K562 (cell line): ENCODE measurements around the gene ANKRD44. TPM values are rescaled to one million over a fixed set of nuclear protein-coding genes. Genes with fewer than 3 reads are reported as not detected.

Experiments
- ATAC-seq: fragments of 200-7000 bp; cut with Tn5 transposase; 3 replicates; pipeline ENCODE4 v1.9.1; 2020; ENCODE audit warnings: moderate library complexity
- BruUV-seq: library from RNA; stranded (reverse); fragments of 400-500 nt; replicated peaks from 2 replicates; lab custom pipeline; 2021; lab: Mats Ljungman, UMichigan
- CTCF ChIA-PET: fragments of 300-600 bp; formaldehyde crosslinking; extraction: SDS; loops from one replicate; lab custom pipeline; 2021; ENCODE audit warnings: low intra/inter-chr PET ratio; lab: Yijun Ruan, JAX
- POLR2A ChIA-PET: fragments of 300-600, 350-650 bp; sonication (Branson Sonifier 250); formaldehyde crosslinking; extraction: SDS; loops from one replicate; lab custom pipeline; 2021; ENCODE audit warnings: antibody characterized with exemption, inconsistent platforms; lab: Yijun Ruan, JAX
- DNase-seq, 4 experiments: peaks; one replicate each; pipeline versions ENCODE4 v3.0.0 to v3.0.0-alpha.2; 2011 to 2018; ENCODE audit warnings: low spot score in 3 of 4, mixed read lengths in 3 of 4; ENCODE audit errors: extremely low read depth in 1 of 4
- FAIRE-seq: peaks from 2 replicates; lab custom pipeline; 2011; peaks lifted over from hg19 to GRCh38; lab: Jason Lieb, UNC
- H2AFZ ChIP-seq: 2 replicates; pipeline ENCODE4 v1.6.0; 2011; ENCODE audit warnings: low read depth, low read length, control low read depth, inconsistent platforms
- H3K27ac ChIP-seq: fragments of 200-600 bp; 3 replicates; pipeline ENCODE4 v1.8.0; 2011; ENCODE audit warnings: low read depth, mild to moderate bottlenecking, control low read depth, inconsistent platforms, low read length, moderate library complexity, mixed read lengths; ENCODE audit errors: extremely low read depth
- H3K27me3 ChIP-seq, 2 experiments: fragments of 300-600 bp in 1 of 2; 2 replicates in 1 of 2; 3 replicates in 1 of 2; pipeline versions ENCODE4 v1.6.0 to v1.8.0; 2011; ENCODE audit warnings: inconsistent platforms in 2 of 2, low read length in 2 of 2, mild to moderate bottlenecking in 1 of 2, mixed read lengths in 1 of 2, moderate library complexity in 1 of 2; ENCODE audit not compliant: control insufficient read depth in 2 of 2, insufficient read depth in 2 of 2
- H3K36me3 ChIP-seq: fragments of 300-600 bp; 3 replicates; pipeline ENCODE4 v1.8.0; 2011; ENCODE audit warnings: mild to moderate bottlenecking, low read length, inconsistent platforms; ENCODE audit not compliant: control insufficient read depth, insufficient read depth
- H3K4me1 ChIP-seq, 2 experiments: fragments of 200-600 bp in 1 of 2; replicated peaks in 1 of 2; 2 replicates in 1 of 2; 3 replicates in 1 of 2; pipeline versions ENCODE4 v1.5.1 to v1.8.0; 2011; ENCODE audit warnings: inconsistent platforms in 2 of 2, low read length in 2 of 2, mild to moderate bottlenecking in 1 of 2, mixed read lengths in 1 of 2, moderate library complexity in 1 of 2; ENCODE audit not compliant: control insufficient read depth in 2 of 2, insufficient read depth in 2 of 2
- H3K4me2 ChIP-seq: 2 replicates; pipeline ENCODE4 v1.6.1; 2011; ENCODE audit warnings: low read length, control low read depth, inconsistent platforms, mixed read lengths; ENCODE audit not compliant: insufficient read depth
- H3K4me3 ChIP-seq: fragments of 200-600 bp; sonication (generic), shearing (Covaris generic); 2 replicates; pipeline ENCODE4 v1.5.1; 2016; ENCODE audit warnings: control low read depth, inconsistent platforms
- H3K79me2 ChIP-seq: fragments of 200-600 bp; 3 replicates; pipeline ENCODE4 v1.8.0; 2011; ENCODE audit warnings: low read length, inconsistent platforms; ENCODE audit not compliant: control insufficient read depth, insufficient read depth
- H3K9ac ChIP-seq, 2 experiments: 2 replicates each; pipeline versions ENCODE4 v1.6.0 to v1.6.1; 2011; ENCODE audit warnings: low read depth in 2 of 2, low read length in 2 of 2, control low read depth in 1 of 2, inconsistent platforms in 1 of 2, mild to moderate bottlenecking in 1 of 2, mixed read lengths in 1 of 2; ENCODE audit not compliant: insufficient read depth in 1 of 2
- H3K9me1 ChIP-seq: one replicate; pipeline ENCODE4 v1.6.0; 2011; ENCODE audit warnings: inconsistent platforms, mild to moderate bottlenecking, low read length, moderate library complexity; ENCODE audit not compliant: control insufficient read depth, insufficient read depth
- H3K9me3 ChIP-seq: replicated peaks from 2 replicates; pipeline ENCODE4 v1.5.1; 2011; ENCODE audit warnings: low read depth, low read length, inconsistent platforms; ENCODE audit not compliant: control insufficient read depth, insufficient read depth
- H4K20me1 ChIP-seq: replicated peaks from 2 replicates; pipeline ENCODE4 v1.6.1; 2011; ENCODE audit warnings: low read length, inconsistent platforms, mixed read lengths; ENCODE audit not compliant: control insufficient read depth, insufficient read depth
- FIP1L1 ChIP-seq: fragments of 200-400 bp; formaldehyde crosslinking; IDR thresholded peaks from 2 replicates; pipeline ENCODE4 v1.6.1; 2018; ENCODE audit warnings: mild to moderate bottlenecking, low read depth, low read length; ENCODE audit not compliant: poor library complexity, severe bottlenecking
- NEUROD1 ChIP-seq: fragments of 150-350 bp; IDR thresholded peaks from 2 replicates; pipeline ENCODE4 v1.6.1; 2014; ENCODE audit warnings: borderline replicate concordance, low read length, low read depth; ENCODE audit not compliant: partially characterized antibody
- POLR2H ChIP-seq: IDR thresholded peaks from 2 replicates; pipeline ENCODE4 v1.6.1; 2016; ENCODE audit warnings: missing genetic modification characterization, low read depth, mild to moderate bottlenecking, control low read depth, missing compliant biosample characterization, moderate library complexity
- POU5F1 ChIP-seq: fragments of 150-350 bp; IDR thresholded peaks from 2 replicates; pipeline ENCODE4 v1.6.1; 2014; ENCODE audit warnings: borderline replicate concordance, low read length, low read depth, mild to moderate bottlenecking; ENCODE audit not compliant: partially characterized antibody
- PYGO2 ChIP-seq: fragments of 450-650 bp; IDR thresholded peaks from 2 replicates; pipeline ENCODE4 v1.6.1; 2016; ENCODE audit warnings: mild to moderate bottlenecking, missing genetic modification characterization, moderate library complexity, missing compliant biosample characterization
- TAF15 ChIP-seq: fragments of 200-400 bp; formaldehyde crosslinking; IDR thresholded peaks from 2 replicates; pipeline ENCODE4 v1.6.1; 2017; ENCODE audit warnings: mild to moderate bottlenecking, low read depth, low read length, moderate library complexity
- ZBED1 ChIP-seq: IDR thresholded peaks from 2 replicates; pipeline ENCODE4 v1.6.1; 2014
- ZC3H11A ChIP-seq: IDR thresholded peaks from 2 replicates; pipeline ENCODE4 v1.6.1; 2012; ENCODE audit warnings: low read depth, low read length, improper control_type of control experiment
- ZNF354B ChIP-seq: fragments of 250-450 bp; sonication (Bioruptor Pico); IDR thresholded peaks from 2 replicates; pipeline ENCODE4 v1.4.0; 2020
- ZNF76 ChIP-seq: fragments of 250-450 bp; sonication (Bioruptor Pico); IDR thresholded peaks from 2 replicates; pipeline ENCODE4 v1.4.0; 2020; ENCODE audit warnings: mild to moderate bottlenecking, moderate library complexity, borderline replicate concordance
- WGBS: fragments of 100-300 bp; shearing (Covaris generic); methylation state at CpG from one replicate; pipeline ENCODE4 v1.1.6; 2016; ENCODE audit warnings: low coverage, mixed read lengths; ENCODE audit not compliant: insufficient coverage; ENCODE audit errors: missing lambda C conversion rate; 5-methylcytosine and 5-hydroxymethylcytosine counted together
- in situ Hi-C: fragments of 300-500 bp; cut with MboI; formaldehyde crosslinking; loops from 4 replicates; pipeline ENCODE4 v1.15.0; 2018; ENCODE audit warnings: inconsistent platforms, mixed read lengths
- intact Hi-C: fragments of 100-400 bp; cut with micrococcal nuclease; formaldehyde crosslinking; loops from 2 replicates; pipeline ENCODE4 v1.14.2; 2022
- polyA plus RNA-seq, 8 experiments: library from polyadenylated mRNA; depleted of rRNA in 4 of 8; stranded (reverse) in 5 of 8; unstranded in 3 of 8; fragments of >200 nt; fragmentation: Nextera tagmentation in 2 of 8; fragmentation: Illumina TruSeq in 1 of 8; extraction: Ambion mirVana in 2 of 8; extraction: Trizol in 1 of 8; gene quantifications; 2 replicates each; pipeline versions ENCODE4 v1.2.1 to v1.2.3, GENCODE V29; 2011 to 2014; ENCODE audit warnings: inconsistent platforms in 1 of 8, missing spikeins in 1 of 8
- total RNA-seq, 7 experiments: library from RNA; depleted of rRNA in 6 of 7; stranded (reverse); fragments of >200 nt in 6 of 7; fragmentation: Illumina TruSeq in 2 of 7; extraction: Trizol in 2 of 7; gene quantifications; 2 replicates each; pipeline versions ENCODE4 v1.2.1 to v1.2.3, GENCODE V29; 2011 to 2021; ENCODE audit warnings: low replicate concordance in 1 of 7
- TF ChIP-seq, protein P1 (sequence below): sonication (generic); formaldehyde crosslinking; IDR thresholded peaks from 2 replicates; pipeline ENCODE4 v1.8.1; 2023; ENCODE audit warnings: mild to moderate bottlenecking, missing genetic modification reagents
- TF ChIP-seq, protein P2 (sequence below): sonication (generic); formaldehyde crosslinking; IDR thresholded peaks from 2 replicates; pipeline ENCODE4 v1.5.0; 2020; ENCODE audit warnings: missing genetic modification reagents
- TF ChIP-seq, protein P3 (sequence below): fragments of 450-650 bp; IDR thresholded peaks from 2 replicates; pipeline ENCODE4 v1.6.1; 2017; ENCODE audit warnings: mild to moderate bottlenecking, moderate library complexity
- TF ChIP-seq, protein P4 (sequence below): fragments of 450-650 bp; IDR thresholded peaks from one replicate; pipeline ENCODE4 v1.6.1; 2018; ENCODE audit warnings: mild to moderate bottlenecking, moderate library complexity; ENCODE audit not compliant: partially characterized antibody

ANKRD44 gene
- total and polyA plus RNA-seq, 9 of the 15 experiments (the other 6 are each of a cell fraction or from before 2014, with no cell fraction given), result 0.03 to 0.64 (median 0.07) TPM; not detected in 3

DNA sequence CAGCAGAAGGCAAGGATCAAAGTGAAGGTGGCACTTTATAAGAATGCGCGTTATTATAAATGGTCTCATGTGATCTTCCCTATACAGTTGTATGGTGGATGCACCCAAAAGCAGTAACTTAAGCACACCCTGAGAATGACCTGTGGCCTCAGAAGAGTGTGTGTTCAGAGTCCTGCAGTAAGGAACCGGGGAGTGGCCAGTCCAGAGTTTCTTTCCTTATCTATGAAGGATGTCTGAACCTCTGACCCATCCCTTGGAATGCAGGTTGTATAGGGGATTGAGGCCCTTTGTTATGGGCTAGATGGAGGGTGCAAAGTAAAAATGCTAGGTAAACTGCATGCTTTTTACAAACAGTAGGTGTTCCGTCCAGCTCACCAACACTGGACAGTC lies 43.6 kb upstream of the ANKRD44 start:
- ChIA-PET CTCF (no interaction called here), POLR2A (no interaction called here)
- Histone ChIP-seq H4K20me1 (no peaks in the 10 kb centered on the region; the same call in 1 of the 2 replicates), H3K4me2 (no peak overlapping the region), H3K4me3 (no peak overlapping the region), H3K9me3 (no peaks in the 10 kb centered on the region), H3K27ac (no peak overlapping the region), H3K79me2 (no peaks in the 10 kb centered on the region), H3K9me1 (no peaks in the 10 kb centered on the region), H3K36me3 (no peaks in the 10 kb centered on the region), H3K27me3 (peaks cover 2 to 6% of the 10 kb centered on the region in 2 experiments; a peak in 3 of 5 replicates), H3K9ac (no peak overlapping the region), H2AFZ (no peak overlapping the region), H3K4me1 (no peaks in the 10 kb centered on the region)
- WGBS, result 16% methylated on average over 4 of the region's 4 CpGs
- FAIRE-seq (no peak), DNase-seq (no peak), ATAC-seq (no peak)
- in situ Hi-C loops (no loop called here), intact Hi-C loops (no loop called here)
- no peak for TF ChIP-seq FIP1L1
- TF ChIP-seq NEUROD1, result no peak
- TF ChIP-seq ZC3H11A, result no peak
- TF ChIP-seq ZNF354B, result no peak
- TF ChIP-seq, protein P1, sequence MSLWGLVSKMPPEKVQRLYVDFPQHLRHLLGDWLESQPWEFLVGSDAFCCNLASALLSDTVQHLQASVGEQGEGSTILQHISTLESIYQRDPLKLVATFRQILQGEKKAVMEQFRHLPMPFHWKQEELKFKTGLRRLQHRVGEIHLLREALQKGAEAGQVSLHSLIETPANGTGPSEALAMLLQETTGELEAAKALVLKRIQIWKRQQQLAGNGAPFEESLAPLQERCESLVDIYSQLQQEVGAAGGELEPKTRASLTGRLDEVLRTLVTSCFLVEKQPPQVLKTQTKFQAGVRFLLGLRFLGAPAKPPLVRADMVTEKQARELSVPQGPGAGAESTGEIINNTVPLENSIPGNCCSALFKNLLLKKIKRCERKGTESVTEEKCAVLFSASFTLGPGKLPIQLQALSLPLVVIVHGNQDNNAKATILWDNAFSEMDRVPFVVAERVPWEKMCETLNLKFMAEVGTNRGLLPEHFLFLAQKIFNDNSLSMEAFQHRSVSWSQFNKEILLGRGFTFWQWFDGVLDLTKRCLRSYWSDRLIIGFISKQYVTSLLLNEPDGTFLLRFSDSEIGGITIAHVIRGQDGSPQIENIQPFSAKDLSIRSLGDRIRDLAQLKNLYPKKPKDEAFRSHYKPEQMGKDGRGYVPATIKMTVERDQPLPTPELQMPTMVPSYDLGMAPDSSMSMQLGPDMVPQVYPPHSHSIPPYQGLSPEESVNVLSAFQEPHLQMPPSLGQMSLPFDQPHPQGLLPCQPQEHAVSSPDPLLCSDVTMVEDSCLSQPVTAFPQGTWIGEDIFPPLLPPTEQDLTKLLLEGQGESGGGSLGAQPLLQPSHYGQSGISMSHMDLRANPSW (CRISPR knock-in tag), result no peak
- TF ChIP-seq POLR2H (tag), result no peak
- no peak for TF ChIP-seq ZNF76 (CRISPR knock-in tag)
- no peak for TF ChIP-seq ZBED1
- TF ChIP-seq, protein P2, sequence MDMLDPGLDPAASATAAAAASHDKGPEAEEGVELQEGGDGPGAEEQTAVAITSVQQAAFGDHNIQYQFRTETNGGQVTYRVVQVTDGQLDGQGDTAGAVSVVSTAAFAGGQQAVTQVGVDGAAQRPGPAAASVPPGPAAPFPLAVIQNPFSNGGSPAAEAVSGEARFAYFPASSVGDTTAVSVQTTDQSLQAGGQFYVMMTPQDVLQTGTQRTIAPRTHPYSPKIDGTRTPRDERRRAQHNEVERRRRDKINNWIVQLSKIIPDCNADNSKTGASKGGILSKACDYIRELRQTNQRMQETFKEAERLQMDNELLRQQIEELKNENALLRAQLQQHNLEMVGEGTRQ (CRISPR knock-in tag), result no peak
- TF ChIP-seq POU5F1, result no peak
- TF ChIP-seq, protein P3, sequence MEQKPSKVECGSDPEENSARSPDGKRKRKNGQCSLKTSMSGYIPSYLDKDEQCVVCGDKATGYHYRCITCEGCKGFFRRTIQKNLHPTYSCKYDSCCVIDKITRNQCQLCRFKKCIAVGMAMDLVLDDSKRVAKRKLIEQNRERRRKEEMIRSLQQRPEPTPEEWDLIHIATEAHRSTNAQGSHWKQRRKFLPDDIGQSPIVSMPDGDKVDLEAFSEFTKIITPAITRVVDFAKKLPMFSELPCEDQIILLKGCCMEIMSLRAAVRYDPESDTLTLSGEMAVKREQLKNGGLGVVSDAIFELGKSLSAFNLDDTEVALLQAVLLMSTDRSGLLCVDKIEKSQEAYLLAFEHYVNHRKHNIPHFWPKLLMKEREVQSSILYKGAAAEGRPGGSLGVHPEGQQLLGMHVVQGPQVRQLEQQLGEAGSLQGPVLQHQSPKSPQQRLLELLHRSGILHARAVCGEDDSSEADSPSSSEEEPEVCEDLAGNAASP, result no peak
- TF ChIP-seq PYGO2 (tag), result no peak
- no peak for TF ChIP-seq TAF15
- TF ChIP-seq, protein P4, sequence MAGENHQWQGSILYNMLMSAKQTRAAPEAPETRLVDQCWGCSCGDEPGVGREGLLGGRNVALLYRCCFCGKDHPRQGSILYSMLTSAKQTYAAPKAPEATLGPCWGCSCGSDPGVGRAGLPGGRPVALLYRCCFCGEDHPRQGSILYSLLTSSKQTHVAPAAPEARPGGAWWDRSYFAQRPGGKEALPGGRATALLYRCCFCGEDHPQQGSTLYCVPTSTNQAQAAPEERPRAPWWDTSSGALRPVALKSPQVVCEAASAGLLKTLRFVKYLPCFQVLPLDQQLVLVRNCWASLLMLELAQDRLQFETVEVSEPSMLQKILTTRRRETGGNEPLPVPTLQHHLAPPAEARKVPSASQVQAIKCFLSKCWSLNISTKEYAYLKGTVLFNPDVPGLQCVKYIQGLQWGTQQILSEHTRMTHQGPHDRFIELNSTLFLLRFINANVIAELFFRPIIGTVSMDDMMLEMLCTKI, result no peak
- BruUV-seq, result no TSS peak
